ENCODE results near the gene POU6F2. TPM values are rescaled to one million over a fixed set of nuclear protein-coding genes. Genes with fewer than 3 reads are reported as not detected.

The POU6F2 gene
- total RNA-seq, 1 donor from 2014 or later = 0.44 TPM

DNA sequence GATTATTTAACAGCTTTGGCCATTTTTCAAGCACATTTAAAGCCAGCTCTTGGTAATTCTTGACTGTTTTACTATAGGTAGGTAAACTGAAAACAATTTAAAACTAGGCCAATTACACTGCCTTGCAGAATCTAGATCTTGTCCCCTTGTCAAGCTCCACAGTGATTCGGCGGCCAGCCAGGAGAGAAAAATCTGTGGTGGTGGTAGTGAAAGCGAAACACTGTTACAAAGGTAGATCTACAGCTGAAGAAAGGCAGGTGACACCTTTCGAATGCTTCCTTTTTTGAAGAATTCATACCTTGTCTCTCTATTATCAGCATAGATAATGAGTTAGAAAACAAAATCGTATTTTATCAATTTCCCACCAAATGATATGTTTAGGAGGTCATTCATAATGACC lies 218.3 kb downstream of the POU6F2 start:
- H3K27me3 ChIP-seq (ENCODE audit: low read depth) = no peaks in the 10 kb centered on the region
- no peaks in the 10 kb centered on the region for H3K9me3 ChIP-seq (replicated peaks)
- H3K27ac ChIP-seq (replicated peaks) = no peak overlapping the region
- DNase-seq = no peak
- H3K36me3 ChIP-seq = no peaks in the 10 kb centered on the region
- no peak overlapping the region for H3K4me3 ChIP-seq
- TF ChIP-seq, protein P1, sequence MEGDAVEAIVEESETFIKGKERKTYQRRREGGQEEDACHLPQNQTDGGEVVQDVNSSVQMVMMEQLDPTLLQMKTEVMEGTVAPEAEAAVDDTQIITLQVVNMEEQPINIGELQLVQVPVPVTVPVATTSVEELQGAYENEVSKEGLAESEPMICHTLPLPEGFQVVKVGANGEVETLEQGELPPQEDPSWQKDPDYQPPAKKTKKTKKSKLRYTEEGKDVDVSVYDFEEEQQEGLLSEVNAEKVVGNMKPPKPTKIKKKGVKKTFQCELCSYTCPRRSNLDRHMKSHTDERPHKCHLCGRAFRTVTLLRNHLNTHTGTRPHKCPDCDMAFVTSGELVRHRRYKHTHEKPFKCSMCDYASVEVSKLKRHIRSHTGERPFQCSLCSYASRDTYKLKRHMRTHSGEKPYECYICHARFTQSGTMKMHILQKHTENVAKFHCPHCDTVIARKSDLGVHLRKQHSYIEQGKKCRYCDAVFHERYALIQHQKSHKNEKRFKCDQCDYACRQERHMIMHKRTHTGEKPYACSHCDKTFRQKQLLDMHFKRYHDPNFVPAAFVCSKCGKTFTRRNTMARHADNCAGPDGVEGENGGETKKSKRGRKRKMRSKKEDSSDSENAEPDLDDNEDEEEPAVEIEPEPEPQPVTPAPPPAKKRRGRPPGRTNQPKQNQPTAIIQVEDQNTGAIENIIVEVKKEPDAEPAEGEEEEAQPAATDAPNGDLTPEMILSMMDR (IDR thresholded peaks at IDR 0.05; ENCODE audit: borderline replicate concordance) = no peak
- intact Hi-C loops (cut with micrococcal nuclease) = no loop called here
- H3K4me1 ChIP-seq = no peaks in the 10 kb centered on the region

GRCh38 chr7:39197831-39198230 lies 220.1 kb downstream of the POU6F2 start:
- Histone ChIP-seq H3K27me3 (ENCODE audit: low read depth) (no peaks in the 10 kb centered on the region), H3K4me3 (no peak overlapping the region), H3K4me1 (no peaks in the 10 kb centered on the region), H3K27ac (replicated peaks) (no peak overlapping the region), H3K36me3 (no peaks in the 10 kb centered on the region), H3K9me3 (replicated peaks) (no peaks in the 10 kb centered on the region)
- intact Hi-C loops (cut with micrococcal nuclease) = no loop called here
- DNase-seq = no peak
- TF ChIP-seq, protein P1 (IDR thresholded peaks at IDR 0.05; ENCODE audit: borderline replicate concordance) = no peak

GRCh38 chr7:39198556-39198955 lies 220.8 kb downstream of the POU6F2 start:
- no peak overlapping the region for H3K27ac ChIP-seq (replicated peaks)
- intact Hi-C loops (cut with micrococcal nuclease) = no loop called here
- no peaks in the 10 kb centered on the region for H3K36me3 ChIP-seq
- DNase-seq = no peak
- no peaks in the 10 kb centered on the region for H3K4me1 ChIP-seq
- H3K27me3 ChIP-seq (ENCODE audit: low read depth) = no peaks in the 10 kb centered on the region
- TF ChIP-seq, protein P1 (IDR thresholded peaks at IDR 0.05; ENCODE audit: borderline replicate concordance) = no peak
- H3K4me3 ChIP-seq = no peak overlapping the region
- no peaks in the 10 kb centered on the region for H3K9me3 ChIP-seq (replicated peaks)

DNA sequence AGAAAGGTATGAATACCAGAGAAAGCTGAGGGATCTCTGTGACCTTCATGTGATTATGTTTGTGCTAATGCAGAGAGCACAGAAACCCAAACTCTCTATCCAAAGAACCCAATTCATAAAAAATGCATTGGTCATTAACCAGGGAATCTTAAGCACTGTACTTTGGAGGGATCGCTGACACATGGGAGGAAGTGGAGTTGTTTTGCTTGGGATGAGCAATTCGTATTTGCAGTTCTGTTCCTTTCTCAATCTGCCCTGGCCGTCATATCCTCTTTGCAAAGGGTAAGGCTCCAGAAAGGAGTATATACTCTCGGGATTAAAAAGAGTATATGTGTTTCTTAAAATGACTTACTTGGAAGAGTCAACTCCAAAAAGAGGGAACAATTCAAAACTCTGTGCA lies 221.3 kb downstream of the POU6F2 start:
- H3K27me3 ChIP-seq (ENCODE audit: low read depth) = no peaks in the 10 kb centered on the region
- H3K4me3 ChIP-seq = no peak overlapping the region
- no peaks in the 10 kb centered on the region for H3K4me1 ChIP-seq
- DNase-seq = no peak
- TF ChIP-seq, protein P1 (IDR thresholded peaks at IDR 0.05; ENCODE audit: borderline replicate concordance) = no peak
- no peak overlapping the region for H3K27ac ChIP-seq (replicated peaks)
- H3K9me3 ChIP-seq (replicated peaks) = no peaks in the 10 kb centered on the region
- intact Hi-C loops (cut with micrococcal nuclease) = no loop called here
- no peaks in the 10 kb centered on the region for H3K36me3 ChIP-seq

DNA sequence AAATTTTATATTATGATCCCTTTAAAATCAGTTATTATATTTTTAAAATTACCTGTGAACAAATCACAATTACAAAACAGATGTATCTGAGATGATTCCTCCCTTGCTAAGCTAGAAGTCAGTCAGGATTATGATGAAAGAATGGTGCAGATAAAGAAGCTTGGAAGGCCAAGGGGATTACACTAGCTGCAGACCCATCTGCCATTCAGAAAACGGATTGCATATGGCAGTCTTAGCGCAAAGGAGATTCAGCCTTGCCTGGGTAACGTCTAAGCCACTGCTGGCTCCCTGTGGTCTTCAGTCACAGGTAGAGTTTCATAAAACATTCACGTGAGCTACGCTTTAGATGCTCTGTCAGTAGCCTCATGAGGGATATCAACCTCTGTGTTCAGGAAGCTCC lies 222.2 kb downstream of the POU6F2 start:
- TF ChIP-seq, protein P1 (IDR thresholded peaks at IDR 0.05; ENCODE audit: borderline replicate concordance) = no peak
- Histone ChIP-seq H3K27ac (replicated peaks) (no peak overlapping the region), H3K9me3 (replicated peaks) (no peaks in the 10 kb centered on the region), H3K36me3 (no peaks in the 10 kb centered on the region), H3K4me3 (no peak overlapping the region), H3K27me3 (ENCODE audit: low read depth) (no peaks in the 10 kb centered on the region), H3K4me1 (no peaks in the 10 kb centered on the region)
- no peak for DNase-seq
- intact Hi-C loops (cut with micrococcal nuclease) = no loop called here

DNA sequence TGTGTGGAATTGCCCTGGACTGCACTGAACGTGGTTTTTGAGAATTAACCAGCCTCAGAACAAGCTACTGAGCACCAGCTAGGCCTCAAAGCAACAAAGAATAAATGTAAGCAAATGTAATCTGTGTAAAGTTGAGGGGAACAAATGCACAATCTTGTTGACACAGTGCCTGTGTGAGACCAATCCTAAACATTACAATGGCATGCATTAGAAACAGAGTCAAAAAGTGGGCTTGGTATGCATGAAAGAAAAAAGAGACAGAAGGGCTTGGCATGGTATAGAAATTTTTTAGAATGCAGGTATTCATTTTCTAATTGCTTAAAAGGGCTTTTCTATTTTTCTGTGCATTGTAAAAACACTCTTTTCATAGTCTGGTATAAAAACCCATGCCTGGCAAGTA lies 224.3 kb downstream of the POU6F2 start:
- Histone ChIP-seq H3K27ac (replicated peaks) (no peak overlapping the region), H3K27me3 (ENCODE audit: low read depth) (no peaks in the 10 kb centered on the region), H3K9me3 (replicated peaks) (no peaks in the 10 kb centered on the region), H3K4me1 (no peaks in the 10 kb centered on the region), H3K4me3 (no peak overlapping the region), H3K36me3 (no peaks in the 10 kb centered on the region)
- TF ChIP-seq, protein P1 (IDR thresholded peaks at IDR 0.05; ENCODE audit: borderline replicate concordance) = no peak
- intact Hi-C loops (cut with micrococcal nuclease) = no loop called here
- DNase-seq = no peak
